GM19193 (cell line): ENCODE measurements around the gene EIF1AD.

Experiments
- POLR2A ChIP-seq: IDR thresholded peaks from 4 replicates; pipeline ENCODE4 v1.6.1; 2011; ENCODE audit not compliant: insufficient read depth, insufficient read length; ENCODE audit errors: extremely low read depth

Gene EIF1AD

DNA sequence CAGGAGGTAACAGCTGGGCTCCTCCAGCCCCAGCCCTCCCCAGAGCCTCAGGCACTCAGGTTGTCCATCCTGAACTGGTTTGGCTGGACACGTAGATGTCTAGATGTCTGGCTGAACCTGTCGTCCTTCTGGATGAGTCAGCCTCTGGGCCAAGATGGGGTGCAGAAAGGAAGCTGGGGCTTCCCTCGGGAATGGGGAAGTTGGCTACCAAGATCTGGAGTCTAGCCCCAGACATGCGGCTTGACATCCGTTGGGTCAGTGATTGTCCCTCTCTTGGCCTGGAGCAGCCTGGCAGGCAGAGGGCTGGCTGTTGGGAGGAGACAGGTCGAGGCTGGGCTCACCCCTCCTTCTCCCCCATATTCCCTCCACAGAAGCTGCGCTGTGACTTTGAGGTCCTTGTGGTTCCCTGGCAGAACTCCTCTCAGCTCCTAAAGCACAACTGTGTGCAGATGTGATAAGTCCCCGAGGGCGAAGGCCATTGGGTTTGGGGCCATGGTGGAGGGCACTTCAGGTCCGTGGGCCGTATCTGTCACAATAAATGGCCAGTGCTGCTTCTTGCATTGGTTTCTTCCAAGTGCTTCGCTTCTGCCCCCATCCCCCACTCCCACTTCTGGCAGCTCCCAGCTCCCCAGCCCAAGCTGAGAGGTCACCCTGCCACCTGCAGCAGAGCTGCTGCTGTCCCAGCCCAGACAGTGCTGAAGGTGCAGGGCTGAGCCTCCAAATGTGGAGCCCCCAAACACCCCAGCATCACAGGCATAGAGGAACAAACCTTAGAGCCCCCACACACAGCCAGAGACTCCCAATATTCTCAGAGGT is 11.2 kb upstream of the EIF1AD start:
- no peak for TF ChIP-seq POLR2A

GRCh38 chr11:66012371-66012945 is 10.5 kb upstream of the EIF1AD start:
- no peak for TF ChIP-seq POLR2A

DNA sequence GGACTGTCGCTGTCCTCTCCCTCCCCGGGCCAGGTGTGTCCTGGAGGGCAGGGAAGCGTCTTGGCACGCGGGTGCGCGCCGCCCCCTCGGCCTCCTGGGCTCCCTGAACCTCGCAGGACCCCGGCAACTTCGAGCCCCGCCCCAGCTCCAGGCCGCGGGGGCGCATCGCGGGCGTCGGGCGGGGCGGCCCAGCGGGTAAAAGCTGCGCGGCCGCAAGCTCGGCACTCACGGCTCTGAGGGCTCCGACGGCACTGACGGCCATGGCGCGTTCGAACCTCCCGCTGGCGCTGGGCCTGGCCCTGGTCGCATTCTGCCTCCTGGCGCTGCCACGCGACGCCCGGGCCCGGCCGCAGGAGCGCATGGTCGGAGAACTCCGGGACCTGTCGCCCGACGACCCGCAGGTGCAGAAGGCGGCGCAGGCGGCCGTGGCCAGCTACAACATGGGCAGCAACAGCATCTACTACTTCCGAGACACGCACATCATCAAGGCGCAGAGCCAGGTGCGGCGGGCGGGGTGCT is 9.9 kb upstream of the EIF1AD start, which contains the start of gene CST6:
TSS of gene CST6 (plus strand) at position 224 of the 519 bp plus-strand sequence. CDS start at position 261, 37 bp downstream.
- no peak for TF ChIP-seq POLR2A

DNA sequence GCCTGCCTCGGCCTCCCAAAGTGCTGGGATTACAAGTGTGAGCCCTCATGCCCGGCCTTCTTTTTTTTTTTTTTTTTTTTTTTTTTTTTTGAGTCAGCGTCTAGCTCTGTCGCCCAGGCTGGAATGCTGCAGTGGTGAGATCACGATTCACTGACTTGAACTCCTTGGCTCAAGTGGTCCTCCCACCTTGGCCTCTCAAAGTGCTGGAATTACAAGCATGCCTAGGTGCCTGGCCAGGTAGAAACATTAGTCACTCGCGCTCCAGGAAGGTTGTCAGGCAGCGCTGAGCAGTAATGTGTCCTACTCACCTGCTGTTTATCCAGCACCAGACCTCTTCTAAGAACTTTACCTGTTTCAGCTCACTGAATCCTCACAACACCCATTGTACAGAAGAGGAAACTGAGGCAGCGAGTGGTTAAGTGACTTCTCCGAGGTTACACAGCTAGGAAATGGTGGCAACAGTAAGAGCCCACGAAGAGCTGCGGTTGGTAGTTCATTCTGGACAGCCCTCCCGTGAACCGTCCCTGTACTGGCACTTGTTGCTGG is 9.4 kb upstream of the EIF1AD start:
- no peak for TF ChIP-seq POLR2A

- TF ChIP-seq POLR2A = no peak
These were observed 6.6 kb upstream of the EIF1AD start for GRCh38 chr11:66008468-66009101.

DNA sequence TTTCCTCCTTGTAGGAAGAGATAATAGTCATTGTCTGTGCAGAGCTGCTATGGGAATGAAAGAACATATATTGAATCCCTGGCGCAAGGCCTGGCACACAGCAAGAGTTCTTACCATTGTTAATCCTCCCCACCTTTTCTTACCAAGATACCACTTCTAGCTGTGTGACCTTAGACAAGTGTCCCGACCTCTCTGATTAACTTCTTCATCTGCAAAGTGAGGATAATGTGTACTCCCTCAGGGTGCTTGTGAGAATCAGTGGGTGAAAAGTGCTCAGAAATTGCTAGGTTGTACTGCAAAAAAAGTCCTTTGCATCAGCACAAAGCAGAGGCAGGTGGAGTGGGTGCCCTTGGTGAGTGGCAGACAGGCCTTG is 6.1 kb upstream of the EIF1AD start:
- TF ChIP-seq POLR2A = no peak

- TF ChIP-seq POLR2A = no peak
These were observed 5.3 kb upstream of the EIF1AD start for GRCh38 chr11:66007201-66007634.

DNA sequence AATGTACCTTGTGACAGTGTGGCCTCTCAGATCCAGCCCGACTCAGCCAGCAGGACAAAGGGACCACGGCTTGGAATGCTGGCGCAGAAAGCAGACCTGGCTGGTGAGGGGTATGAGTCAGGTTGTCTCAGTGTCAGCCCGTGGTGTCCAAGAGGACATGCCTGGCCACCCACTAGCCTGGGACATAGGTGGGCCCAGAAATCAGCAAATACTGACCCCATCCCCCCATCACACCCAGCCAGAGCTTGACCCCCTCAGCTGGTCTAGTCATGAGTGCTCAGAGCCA is 4.9 kb upstream of the EIF1AD start:
- peak; percentile 5 for TF ChIP-seq POLR2A

DNA sequence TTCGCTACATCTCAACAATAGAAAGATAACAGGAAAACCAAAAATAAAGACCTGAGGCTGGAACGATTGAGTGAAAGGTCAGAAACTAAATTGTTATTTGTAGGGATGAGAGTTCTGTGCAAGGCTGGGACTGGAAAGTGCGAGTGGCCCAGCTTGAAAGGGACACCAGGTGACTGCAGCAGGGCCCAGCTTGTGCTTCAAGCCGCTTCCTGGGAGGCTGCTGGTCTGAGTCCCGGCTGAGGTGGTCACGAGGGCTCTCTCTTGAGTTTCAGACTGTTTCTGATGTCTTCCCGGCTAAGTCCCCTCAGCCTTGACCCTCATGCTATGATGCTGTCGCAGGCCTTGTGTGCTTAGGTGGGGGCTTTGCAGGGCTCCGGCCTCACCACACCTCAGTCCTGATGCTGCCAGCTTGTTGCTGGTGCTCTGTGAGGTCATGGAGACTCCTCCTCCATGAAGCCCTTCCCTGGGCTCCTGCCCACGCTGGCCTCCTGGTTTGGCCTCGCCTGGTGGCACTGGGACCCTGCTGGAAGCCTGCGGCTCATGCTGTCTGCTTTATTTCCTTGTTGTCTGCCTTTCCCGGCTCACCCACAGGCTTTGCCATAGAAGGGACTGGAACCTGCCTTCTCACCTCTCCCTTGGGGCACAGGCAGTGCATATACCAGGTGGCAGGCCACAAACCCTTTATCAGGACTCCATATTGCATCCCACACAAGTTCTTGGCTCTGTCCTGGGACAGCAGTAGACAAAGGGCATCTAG is 4.4 kb upstream of the EIF1AD start:
- no peak for TF ChIP-seq POLR2A

GRCh38 chr11:66004186-66004585 is 2.2 kb upstream of the EIF1AD start:
- TF ChIP-seq POLR2A = no peak

DNA sequence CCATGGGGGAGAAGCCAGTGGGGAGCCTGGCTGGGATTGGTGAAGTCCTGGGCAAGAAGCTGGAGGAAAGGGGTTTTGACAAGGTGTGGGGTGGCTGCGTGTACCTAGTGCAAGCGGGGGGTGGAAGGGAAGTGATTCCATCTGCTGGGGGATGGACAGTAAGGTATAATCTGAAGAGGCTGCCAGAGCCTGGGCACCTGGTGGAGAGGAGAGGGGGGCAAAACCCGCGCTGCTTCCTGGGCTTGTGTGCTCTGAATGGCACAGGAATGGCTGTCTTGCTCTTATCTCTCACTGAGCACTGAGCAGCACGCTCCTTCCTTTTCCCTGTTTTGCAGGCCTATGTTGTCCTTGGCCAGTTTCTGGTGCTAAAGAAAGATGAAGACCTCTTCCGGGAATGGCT is 1.3 kb upstream of the EIF1AD start:
- no peak for TF ChIP-seq POLR2A

DNA sequence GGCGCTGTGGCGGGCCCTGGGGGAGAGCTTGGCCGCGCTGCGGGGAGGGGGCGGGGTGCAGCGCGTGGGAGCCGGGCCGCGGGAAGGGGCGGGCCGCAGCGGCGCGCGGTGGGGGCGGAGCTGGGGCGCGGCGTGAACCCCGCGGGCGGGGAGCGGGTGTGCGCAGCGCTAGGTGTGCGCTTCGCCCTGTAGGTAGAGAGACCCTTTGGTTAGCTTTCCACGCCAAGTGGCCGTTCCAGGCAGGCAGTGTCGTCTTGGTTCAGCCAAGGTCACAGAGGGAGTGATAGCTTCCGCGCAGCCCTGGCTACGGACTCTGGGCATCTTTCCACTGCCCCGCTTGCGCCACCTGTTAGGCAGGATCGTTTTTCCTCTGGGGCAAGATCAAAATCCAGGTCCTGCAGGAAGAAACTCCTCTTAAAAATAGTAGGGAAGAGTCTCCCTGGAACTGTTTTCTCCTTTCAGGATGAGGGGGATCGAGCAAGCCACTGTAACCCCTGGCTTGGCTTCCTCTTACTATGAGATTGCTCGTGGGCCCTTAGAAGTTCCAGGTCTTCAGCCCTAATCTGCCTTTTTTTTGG is 780 bp upstream of the EIF1AD start:
- no peak for TF ChIP-seq POLR2A

- no peak for TF ChIP-seq POLR2A
These were observed 4.7 kb downstream of the EIF1AD start for GRCh38 chr11:65997286-65997685.

DNA sequence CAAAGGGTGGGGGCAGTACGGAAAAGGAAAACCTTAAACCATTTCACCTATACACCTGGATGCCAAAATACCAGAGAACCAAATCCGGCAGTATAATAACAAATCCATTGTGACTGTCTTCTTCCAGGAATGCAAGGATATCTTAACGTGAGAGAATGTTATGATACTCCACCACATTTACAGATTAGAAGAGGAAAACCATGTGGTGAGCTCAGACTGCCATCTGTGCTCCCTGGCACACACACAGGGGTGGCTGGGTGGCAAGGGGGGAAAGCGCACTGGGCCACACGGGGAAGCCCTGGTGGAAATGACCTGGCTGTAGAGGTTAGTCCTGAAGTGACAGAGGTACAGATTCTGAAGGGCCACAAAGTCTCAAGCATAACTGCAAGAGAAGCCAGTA is 9.9 kb downstream of the EIF1AD start:
- no peak for TF ChIP-seq POLR2A
